Kidney epithelial cell (primary cell): ENCODE results near the gene CRHR2. TPM values are rescaled to one million over a fixed set of nuclear protein-coding genes. Genes with fewer than 3 reads are reported as not detected.

Experiments used
- DNase-seq: peaks from one replicate; pipeline ENCODE4 v3.0.0-alpha.2; 2010; ENCODE audit warnings: low read depth
- H3K27me3 ChIP-seq: 2 replicates; pipeline ENCODE4 v1.6.0; 2011; ENCODE audit warnings: low read length; ENCODE audit not compliant: control insufficient read depth, insufficient read depth
- H3K36me3 ChIP-seq: 2 replicates; pipeline ENCODE4 v1.5.1; 2011; ENCODE audit warnings: low read length; ENCODE audit not compliant: control insufficient read depth, insufficient read depth
- H3K4me3 ChIP-seq: 2 replicates; pipeline ENCODE4 v1.5.1; 2011; ENCODE audit warnings: low read depth, mild to moderate bottlenecking, control low read depth, low read length
- total RNA-seq: library from RNA; depleted of rRNA; stranded (reverse); fragments of >200 nt; gene quantifications from 2 replicates; pipeline ENCODE4 v1.2.3, GENCODE V29; 2015
- TF ChIP-seq, protein P1 (sequence below): IDR thresholded peaks from 2 replicates; pipeline ENCODE4 v1.5.1; 2011; ENCODE audit warnings: mild to moderate bottlenecking, moderate library complexity, low read length, control low read depth, inconsistent platforms; ENCODE audit not compliant: insufficient read depth, poor library complexity, severe bottlenecking

Gene CRHR2
- total RNA-seq, 1 donor from 2014 or later, result not detected

DNA sequence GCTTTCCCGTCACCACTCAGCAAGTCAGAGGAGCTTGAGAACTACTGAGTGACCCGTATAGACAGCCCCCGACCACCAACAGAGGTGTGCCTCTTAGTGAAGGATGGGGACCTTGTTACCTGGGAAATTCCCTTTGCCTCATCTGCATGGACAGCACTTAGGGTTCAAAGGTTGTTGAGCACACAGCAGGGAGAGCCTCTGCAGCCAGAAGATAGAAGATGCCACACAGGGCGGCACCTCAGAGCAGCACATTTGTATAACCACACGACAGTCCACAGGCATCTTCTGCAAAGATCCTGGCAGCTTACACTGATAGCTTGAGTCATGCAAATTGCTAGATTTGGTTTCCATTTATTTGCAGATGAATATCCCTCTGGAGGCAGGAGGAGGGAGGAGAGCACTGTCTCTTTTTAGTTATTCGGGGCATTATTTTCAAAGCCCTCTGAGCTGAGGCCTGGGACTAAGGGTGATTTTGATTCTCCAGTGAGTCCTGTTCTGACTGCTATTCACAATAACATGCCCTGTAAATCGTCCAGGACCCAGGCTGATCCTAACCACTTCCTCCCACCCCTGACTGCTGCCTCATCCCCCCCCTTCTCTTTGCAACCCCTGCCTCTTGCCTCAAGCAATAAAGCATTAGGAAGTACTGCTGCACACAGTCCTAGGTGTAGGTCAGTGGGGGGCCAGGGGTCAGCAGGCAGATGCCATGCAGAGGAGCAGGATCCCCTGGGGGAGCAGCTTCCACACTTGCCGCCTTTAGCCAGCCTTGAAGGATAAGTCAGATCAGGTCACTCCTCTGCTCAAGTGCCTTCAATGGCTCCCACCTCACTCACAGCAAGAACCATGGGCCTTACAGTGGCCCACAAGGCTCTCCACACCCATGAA, 45.0 kb upstream of the CRHR2 start:
- no peak for DNase-seq
- H3K27me3 ChIP-seq, result peaks cover 27% of the 10 kb centered on the region
- TF ChIP-seq, protein P1, sequence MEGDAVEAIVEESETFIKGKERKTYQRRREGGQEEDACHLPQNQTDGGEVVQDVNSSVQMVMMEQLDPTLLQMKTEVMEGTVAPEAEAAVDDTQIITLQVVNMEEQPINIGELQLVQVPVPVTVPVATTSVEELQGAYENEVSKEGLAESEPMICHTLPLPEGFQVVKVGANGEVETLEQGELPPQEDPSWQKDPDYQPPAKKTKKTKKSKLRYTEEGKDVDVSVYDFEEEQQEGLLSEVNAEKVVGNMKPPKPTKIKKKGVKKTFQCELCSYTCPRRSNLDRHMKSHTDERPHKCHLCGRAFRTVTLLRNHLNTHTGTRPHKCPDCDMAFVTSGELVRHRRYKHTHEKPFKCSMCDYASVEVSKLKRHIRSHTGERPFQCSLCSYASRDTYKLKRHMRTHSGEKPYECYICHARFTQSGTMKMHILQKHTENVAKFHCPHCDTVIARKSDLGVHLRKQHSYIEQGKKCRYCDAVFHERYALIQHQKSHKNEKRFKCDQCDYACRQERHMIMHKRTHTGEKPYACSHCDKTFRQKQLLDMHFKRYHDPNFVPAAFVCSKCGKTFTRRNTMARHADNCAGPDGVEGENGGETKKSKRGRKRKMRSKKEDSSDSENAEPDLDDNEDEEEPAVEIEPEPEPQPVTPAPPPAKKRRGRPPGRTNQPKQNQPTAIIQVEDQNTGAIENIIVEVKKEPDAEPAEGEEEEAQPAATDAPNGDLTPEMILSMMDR, result no peak
- H3K36me3 ChIP-seq, result no peaks in the 10 kb centered on the region
- H3K4me3 ChIP-seq, result no peak overlapping the region

DNA sequence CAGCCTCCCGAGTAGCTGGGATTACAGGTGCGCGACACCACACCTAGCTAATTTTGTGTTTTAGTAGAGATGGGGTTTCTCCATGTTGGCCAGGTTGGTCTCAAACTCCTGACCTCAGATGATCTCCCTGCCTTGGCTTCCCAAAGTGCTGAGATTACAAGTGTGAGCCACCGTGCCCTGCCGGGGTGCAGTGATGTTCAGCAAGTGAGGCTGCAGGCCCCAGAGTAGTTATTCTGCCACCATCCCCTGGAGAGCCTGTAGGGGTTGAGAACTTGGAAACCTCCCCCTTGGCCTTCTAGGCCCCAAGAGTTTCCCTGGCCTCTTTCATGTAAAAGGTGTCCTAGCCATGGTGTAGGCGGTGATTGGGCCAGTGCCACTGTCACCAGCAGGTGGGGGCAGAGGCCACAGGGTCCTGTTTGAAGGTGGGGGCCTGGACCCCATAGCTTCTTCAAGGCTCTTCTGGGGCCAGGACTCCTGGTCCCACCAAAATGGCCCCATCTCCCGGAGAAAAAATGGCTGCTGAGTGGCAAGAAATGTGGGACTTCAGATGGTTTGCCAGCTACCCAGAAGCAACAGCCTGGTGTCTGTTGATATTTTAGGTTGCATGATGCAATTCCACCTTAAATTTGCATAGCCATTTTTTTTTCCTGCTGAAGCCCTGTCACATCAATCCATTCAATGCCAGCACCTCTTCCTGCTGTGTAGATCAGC, 44.2 kb upstream of the CRHR2 start:
- no peak overlapping the region for H3K4me3 ChIP-seq
- no peaks in the 10 kb centered on the region for H3K36me3 ChIP-seq
- peaks cover 24% of the 10 kb centered on the region for H3K27me3 ChIP-seq
- TF ChIP-seq, protein P1, result no peak
- no peak for DNase-seq

DNA sequence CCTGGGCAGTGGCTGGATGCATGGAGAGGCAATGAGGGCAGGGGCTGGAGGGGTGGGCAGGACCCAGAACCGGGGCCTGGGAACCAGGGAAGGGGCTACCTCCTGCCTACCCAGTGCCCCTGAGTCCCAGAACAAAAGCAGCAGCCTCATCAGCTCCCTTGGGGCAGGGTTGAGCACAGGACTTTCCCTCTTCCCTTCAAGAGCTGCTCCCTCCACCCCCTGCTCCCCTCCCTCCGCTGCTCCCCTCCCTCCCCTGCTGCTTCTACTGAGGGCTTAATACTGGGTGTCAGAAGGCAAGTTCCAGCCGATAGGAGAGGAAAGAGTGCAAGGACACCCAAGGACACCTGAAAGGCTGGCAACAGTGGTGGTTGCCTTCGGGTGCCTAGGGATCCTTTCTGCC, 41.5 kb upstream of the CRHR2 start:
- Histone ChIP-seq H3K4me3 (no peak overlapping the region), H3K36me3 (no peaks in the 10 kb centered on the region), H3K27me3 (peaks cover 7% of the 10 kb centered on the region)
- no peak for DNase-seq
- TF ChIP-seq, protein P1, result no peak

DNA sequence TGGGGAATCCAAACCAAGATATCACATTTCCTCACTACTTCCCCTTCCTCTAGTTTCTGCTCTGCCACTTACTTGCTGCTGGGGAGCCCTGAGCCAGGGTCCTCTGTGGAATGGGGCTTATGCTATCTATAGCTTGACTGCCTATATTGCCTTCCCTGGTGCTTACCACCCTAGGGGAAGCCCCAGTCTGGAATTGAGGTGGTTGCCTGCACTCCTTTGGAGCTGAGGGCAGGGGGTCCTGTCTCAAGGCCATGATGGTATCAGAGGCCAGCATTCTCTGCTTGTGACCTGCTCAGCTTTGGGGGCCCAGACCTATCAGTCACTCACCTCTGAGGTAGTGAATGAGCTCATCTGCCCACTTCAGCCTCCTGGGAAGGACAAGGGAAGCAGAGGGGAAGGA, 40.4 kb upstream of the CRHR2 start:
- TF ChIP-seq, protein P1, result no peak
- Histone ChIP-seq H3K4me3 (no peak overlapping the region), H3K27me3 (peaks cover 5% of the 10 kb centered on the region), H3K36me3 (no peaks in the 10 kb centered on the region)
- no peak for DNase-seq

DNA sequence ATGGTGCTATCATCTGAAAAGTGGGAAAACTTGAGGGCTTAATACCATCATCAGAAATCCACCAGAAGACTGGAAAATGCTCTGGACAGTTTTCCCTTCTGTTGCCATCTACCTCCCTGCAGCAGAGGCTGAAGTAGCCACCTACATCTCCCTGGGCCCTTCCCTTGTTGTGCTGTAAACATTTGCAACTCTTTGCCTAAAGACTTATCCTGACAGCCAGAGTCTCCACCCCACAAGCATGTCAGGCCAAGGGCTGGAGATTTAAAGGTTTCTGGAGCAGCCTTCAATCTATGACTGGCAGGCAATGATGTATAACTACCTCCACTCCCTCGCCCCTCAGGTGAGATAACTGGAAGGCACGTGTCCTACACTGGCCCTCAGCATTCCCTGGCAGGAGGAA, 39.9 kb upstream of the CRHR2 start:
- Histone ChIP-seq H3K4me3 (no peak overlapping the region), H3K27me3 (peaks cover 3% of the 10 kb centered on the region), H3K36me3 (no peaks in the 10 kb centered on the region)
- DNase-seq, result no peak
- TF ChIP-seq, protein P1, result no peak
